Mesodermal cell (in vitro differentiated cells): ENCODE data around the gene ALK.

Experiments used
- H3K27ac ChIP-seq: 2 replicates; pipeline ENCODE4 v1.7.0; 2013; ENCODE audit warnings: mild to moderate bottlenecking, low read depth, low read length, moderate library complexity; ENCODE audit not compliant: severe bottlenecking
- H3K36me3 ChIP-seq: 2 replicates; pipeline ENCODE4 v1.7.1; 2013; ENCODE audit warnings: mild to moderate bottlenecking, low read length, moderate library complexity; ENCODE audit not compliant: control insufficient read depth, insufficient read depth
- H3K4me1 ChIP-seq: one replicate; pipeline ENCODE4 v1.7.1; 2013; ENCODE audit warnings: mild to moderate bottlenecking, low read length; ENCODE audit not compliant: insufficient read depth, control insufficient read depth, poor library complexity, severe bottlenecking
- H3K4me3 ChIP-seq: 2 replicates; pipeline ENCODE4 v1.7.0; 2013; ENCODE audit warnings: low read length, control low read depth, mild to moderate bottlenecking; ENCODE audit not compliant: insufficient read depth, poor library complexity, severe bottlenecking; ENCODE audit errors: extremely low read depth
- H3K9me3 ChIP-seq: 2 replicates; pipeline ENCODE4 v1.7.1; 2013; ENCODE audit warnings: mild to moderate bottlenecking, low read length, moderate library complexity; ENCODE audit not compliant: control insufficient read depth
- WGBS, 2 experiments: methylation state at CpG; one replicate each; pipeline ENCODE4 v1.1.5; 2013; ENCODE audit warnings: missing lambda C conversion rate in 2 of 2; ENCODE audit not compliant: insufficient coverage in 2 of 2; 5-methylcytosine and 5-hydroxymethylcytosine counted together

The ALK gene

DNA sequence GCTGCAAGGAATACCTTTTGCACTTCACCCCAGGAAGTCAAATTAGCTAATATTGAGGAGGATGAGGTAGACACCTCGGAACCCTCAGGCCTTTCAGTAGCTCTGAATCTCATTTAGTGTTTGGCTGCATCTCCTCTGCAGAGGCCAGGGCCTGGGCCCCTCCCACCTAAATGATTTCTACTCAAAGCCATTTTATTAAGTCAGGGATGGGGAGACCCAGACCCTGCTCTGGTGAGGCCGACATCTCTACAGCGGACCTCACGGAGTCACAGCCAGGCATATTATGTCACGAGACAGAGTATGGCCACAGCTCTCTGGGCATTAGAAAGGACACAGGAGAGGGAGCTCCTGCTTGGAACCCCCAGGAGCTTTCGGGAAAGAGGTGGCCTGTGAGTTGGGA is 305.5 kb downstream of the ALK start:
- 82 to 95% methylated on average over 4 to 5 of the region's 6 CpGs for WGBS, 2 experiments
- Histone ChIP-seq H3K4me3 (no peak overlapping the region), H3K9me3 (no peaks in the 10 kb centered on the region), H3K27ac (peak overlapping the region; percentile 4), H3K36me3 (no peaks in the 10 kb centered on the region), H3K4me1 (peaks cover 4% of the 10 kb centered on the region)

DNA sequence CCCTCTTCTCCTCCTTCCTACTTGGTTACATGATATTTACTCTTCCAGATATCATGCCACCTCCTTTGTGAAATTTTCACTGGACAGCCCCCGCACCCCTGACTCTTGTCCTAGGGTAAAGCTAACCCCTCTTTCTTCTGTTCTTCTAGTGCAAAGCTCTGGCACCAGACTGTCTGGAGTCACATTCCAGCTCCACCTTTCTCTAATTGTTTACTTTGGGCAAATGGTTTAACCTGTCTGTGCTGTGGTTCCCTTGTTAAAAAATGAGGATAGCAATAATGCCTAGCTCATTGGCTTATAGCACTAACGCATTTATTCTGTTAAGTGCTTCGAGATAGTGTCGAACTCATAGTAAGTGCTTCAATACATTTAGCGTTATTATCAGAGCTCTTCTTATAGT is 306.2 kb downstream of the ALK start:
- no peaks in the 10 kb centered on the region for H3K36me3 ChIP-seq
- H3K4me3 ChIP-seq = no peak overlapping the region
- peaks cover 4% of the 10 kb centered on the region for H3K4me1 ChIP-seq
- 96 to 100% methylated on average over 2 of the region's 5 CpGs for WGBS, 2 experiments
- no peaks in the 10 kb centered on the region for H3K9me3 ChIP-seq
- H3K27ac ChIP-seq = no peak overlapping the region

DNA sequence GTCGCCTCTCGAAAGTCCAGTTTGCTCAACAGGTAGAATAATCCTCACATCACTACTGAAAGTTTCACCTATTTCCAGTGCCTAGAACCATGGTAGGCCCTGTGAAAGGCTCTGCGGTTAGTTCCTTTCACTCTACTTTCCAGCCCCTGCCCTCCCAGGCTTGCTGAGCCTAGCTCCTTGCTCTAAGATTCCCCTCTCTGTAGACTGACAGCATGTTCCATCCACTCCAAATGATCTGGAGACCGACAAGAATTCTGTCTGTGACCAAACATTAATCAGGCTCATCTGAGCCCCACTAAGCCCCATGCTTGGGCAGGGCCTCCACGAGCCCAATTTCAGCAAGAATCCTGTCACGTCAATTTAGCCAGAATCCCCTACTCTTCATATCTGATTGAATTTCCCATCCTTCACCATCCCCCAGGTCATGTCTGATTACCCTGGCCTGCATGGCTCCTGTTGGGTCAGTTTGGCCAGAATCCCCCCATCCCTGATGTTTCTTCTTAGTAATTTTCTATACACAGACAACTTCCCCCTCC is 307.0 kb downstream of the ALK start:
- no peaks in the 10 kb centered on the region for H3K36me3 ChIP-seq
- H3K4me3 ChIP-seq = no peak overlapping the region
- H3K27ac ChIP-seq = no peak overlapping the region
- WGBS, 2 experiments = 69 to 93% methylated on average over 3 to 6 of the region's 6 CpGs
- no peaks in the 10 kb centered on the region for H3K9me3 ChIP-seq
- peaks cover 4% of the 10 kb centered on the region for H3K4me1 ChIP-seq

DNA sequence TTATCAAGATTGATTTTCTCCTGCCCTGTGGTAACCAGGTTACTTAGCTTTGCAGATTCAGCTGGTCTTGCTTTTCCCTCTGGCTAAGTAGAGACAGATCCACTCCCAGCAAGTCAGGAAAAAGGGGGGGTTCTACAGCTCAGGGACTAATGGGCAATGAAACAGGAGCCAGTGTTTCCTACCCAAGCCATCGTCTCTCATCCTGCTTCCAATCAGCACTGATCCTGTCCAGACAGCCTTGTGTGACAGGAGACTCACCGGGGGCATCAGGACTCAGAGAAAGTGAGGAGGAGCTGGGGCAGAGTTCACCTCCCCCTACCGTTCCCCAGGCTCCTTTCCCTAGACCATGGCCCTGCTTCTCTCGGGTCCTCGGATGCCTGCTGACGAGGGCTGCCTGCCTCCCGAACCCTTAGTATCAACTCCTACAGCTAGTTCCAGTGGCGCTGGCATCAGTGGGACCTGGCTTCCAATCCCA is 307.6 kb downstream of the ALK start:
- no peaks in the 10 kb centered on the region for H3K9me3 ChIP-seq
- no peak overlapping the region for H3K27ac ChIP-seq
- peaks cover 4% of the 10 kb centered on the region for H3K4me1 ChIP-seq
- WGBS, 2 experiments = 78 to 95% methylated on average over 4 to 7 of the region's 8 CpGs
- H3K36me3 ChIP-seq = no peaks in the 10 kb centered on the region
- no peak overlapping the region for H3K4me3 ChIP-seq

DNA sequence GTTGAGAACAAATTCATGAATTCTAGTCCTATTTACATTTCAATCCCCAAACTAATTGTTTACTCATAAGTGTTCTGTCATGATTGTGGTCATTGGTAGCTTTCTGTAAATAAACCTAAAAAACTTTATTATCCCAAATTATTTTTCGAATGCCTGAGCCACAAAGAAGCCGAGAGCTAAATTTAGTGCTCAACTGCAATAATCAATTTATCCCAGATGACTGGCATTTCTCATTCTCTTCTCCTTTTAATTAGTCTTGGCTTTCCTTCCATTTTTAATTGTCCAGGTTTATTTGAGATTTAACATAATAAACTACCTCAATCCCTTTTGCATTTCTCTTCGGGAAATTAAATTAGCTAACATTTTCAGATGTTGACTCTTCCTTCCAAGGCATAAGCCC is 308.3 kb downstream of the ALK start:
- H3K36me3 ChIP-seq = no peaks in the 10 kb centered on the region
- no peak overlapping the region for H3K4me3 ChIP-seq
- H3K27ac ChIP-seq = no peak overlapping the region
- H3K4me1 ChIP-seq = peaks cover 4% of the 10 kb centered on the region
- no peaks in the 10 kb centered on the region for H3K9me3 ChIP-seq
- 89 to 95% methylated on average over 3 of the region's 3 CpGs for WGBS, 2 experiments

DNA sequence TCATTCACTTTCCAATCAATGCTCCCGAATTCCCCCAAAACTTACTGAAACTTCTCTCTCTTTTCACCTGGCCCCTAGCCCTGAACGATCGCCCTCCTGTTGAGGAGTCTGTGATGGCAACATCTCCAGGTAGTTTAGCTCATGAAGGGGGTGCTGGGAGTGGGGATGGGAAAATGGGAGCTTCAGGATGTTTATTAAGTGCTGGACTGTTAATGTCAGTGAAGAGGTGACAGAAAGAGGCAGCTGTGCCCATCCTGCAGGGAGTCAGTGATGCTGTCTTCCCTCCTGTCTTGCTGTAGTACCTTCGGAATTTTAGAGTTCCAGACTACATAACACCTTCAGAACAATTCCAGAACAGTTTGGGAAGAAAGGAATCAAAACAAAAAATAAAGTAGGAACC is 308.8 kb downstream of the ALK start:
- Histone ChIP-seq H3K9me3 (no peaks in the 10 kb centered on the region), H3K36me3 (no peaks in the 10 kb centered on the region), H3K4me3 (no peak overlapping the region), H3K4me1 (peaks cover 4% of the 10 kb centered on the region), H3K27ac (no peak overlapping the region)
- WGBS, 2 experiments = 90% methylated on average over 2 of the region's 4 CpGs; no CpG with 5 or more reads in 1 of the 2 experiments

DNA sequence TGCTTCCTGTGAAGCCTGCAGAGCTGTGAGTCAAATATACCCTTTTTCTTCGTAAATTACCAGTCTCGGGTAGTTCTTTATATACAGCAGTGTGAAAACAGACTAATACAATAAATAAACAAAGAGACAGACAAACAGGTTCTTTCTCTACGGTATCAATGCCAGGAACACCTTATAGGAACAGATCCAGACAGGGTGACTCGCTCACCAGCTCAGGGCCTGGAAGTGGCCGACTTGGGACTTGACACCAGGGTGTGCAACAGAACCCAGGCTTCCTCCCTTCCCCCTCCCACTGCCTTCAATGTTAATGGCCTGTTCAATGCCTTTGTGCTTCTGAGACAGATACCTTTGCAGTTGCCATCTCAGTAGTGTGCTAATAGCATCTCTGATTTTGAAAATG is 309.5 kb downstream of the ALK start:
- no peak overlapping the region for H3K27ac ChIP-seq
- no peak overlapping the region for H3K4me3 ChIP-seq
- no peaks in the 10 kb centered on the region for H3K36me3 ChIP-seq
- peaks cover 2% of the 10 kb centered on the region for H3K4me1 ChIP-seq
- 92 to 96% methylated on average over 3 to 4 of the region's 5 CpGs for WGBS, 2 experiments
- H3K9me3 ChIP-seq = no peaks in the 10 kb centered on the region

DNA sequence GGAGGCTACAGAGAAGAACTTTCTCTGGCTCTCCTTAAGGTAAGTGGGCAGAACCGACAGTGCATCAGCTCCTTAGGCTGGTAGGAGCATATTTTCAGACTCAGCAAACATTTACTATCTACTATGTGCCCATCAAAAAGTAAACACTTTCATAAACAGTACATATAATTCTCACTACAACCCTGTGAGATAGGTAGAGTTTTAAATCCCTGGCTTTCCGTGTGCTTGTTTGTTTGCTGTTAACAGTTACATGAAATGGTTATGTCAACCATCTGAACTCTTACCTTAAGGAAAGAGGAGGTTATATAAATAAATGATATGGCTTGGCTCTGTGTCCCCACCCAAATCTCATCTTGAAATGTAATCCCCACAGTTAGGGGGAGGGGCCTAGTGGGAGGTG is 310.1 kb downstream of the ALK start:
- H3K27ac ChIP-seq = no peak overlapping the region

DNA sequence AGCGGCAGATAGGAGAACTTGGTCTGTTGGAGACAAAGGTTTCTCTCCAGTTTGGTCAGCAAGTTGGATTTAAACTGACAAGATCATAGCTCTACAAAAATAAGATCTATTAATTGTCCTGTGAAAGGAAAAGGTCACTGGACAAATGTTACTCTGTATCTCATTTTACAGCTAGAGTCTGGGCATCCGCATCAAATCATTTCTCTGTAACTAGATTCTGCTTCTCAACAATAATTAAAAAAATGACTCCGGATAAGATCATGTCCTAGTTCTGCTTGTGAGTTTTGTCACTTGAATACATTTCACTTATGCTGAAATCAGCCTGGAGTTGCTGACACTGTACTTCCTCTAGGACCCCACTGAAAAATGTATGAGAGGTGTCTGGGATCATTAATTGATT is 310.8 kb downstream of the ALK start:
- peaks cover 12% of the 10 kb centered on the region for H3K4me1 ChIP-seq

More for the DNA sequence above, 310.1 kb downstream of the ALK start:
- WGBS, 2 experiments = no CpG with 5 or more reads among the region's 2 CpGs
- Histone ChIP-seq H3K4me3 (no peak overlapping the region), H3K9me3 (no peaks in the 10 kb centered on the region), H3K4me1 (peaks cover 5% of the 10 kb centered on the region), H3K36me3 (no peaks in the 10 kb centered on the region)

DNA sequence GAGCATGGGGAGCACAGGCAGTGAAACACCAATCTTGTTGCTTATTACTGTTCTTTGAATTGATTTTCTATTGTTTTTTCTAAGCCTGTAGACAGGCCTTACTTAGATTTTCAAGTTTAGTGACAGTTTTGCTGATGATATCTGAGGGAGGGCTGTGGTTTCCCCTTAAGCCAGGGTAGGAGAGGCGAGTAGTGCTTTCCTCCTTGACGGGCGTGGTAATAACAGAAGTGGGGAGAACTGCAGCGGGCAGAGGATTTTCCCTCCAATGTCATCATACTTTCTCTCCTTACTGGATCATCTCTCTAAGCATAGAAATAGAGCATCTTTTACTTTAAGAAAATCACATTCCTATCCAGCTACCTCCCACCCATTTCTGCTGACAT is 314.4 kb downstream of the ALK start:
- WGBS, 2 experiments = 96 to 100% methylated on average over 2 to 4 of the region's 4 CpGs
- H3K9me3 ChIP-seq = no peaks in the 10 kb centered on the region
- peaks cover 14% of the 10 kb centered on the region for H3K4me1 ChIP-seq
- H3K4me3 ChIP-seq = no peak overlapping the region
- no peak overlapping the region for H3K27ac ChIP-seq
- no peaks in the 10 kb centered on the region for H3K36me3 ChIP-seq

More for the DNA sequence above, 310.8 kb downstream of the ALK start:
- Histone ChIP-seq H3K9me3 (no peaks in the 10 kb centered on the region), H3K36me3 (no peaks in the 10 kb centered on the region), H3K27ac (no peak overlapping the region), H3K4me3 (no peak overlapping the region)
- WGBS, 2 experiments = 100% methylated on average over 1 to 2 of the region's 3 CpGs

DNA sequence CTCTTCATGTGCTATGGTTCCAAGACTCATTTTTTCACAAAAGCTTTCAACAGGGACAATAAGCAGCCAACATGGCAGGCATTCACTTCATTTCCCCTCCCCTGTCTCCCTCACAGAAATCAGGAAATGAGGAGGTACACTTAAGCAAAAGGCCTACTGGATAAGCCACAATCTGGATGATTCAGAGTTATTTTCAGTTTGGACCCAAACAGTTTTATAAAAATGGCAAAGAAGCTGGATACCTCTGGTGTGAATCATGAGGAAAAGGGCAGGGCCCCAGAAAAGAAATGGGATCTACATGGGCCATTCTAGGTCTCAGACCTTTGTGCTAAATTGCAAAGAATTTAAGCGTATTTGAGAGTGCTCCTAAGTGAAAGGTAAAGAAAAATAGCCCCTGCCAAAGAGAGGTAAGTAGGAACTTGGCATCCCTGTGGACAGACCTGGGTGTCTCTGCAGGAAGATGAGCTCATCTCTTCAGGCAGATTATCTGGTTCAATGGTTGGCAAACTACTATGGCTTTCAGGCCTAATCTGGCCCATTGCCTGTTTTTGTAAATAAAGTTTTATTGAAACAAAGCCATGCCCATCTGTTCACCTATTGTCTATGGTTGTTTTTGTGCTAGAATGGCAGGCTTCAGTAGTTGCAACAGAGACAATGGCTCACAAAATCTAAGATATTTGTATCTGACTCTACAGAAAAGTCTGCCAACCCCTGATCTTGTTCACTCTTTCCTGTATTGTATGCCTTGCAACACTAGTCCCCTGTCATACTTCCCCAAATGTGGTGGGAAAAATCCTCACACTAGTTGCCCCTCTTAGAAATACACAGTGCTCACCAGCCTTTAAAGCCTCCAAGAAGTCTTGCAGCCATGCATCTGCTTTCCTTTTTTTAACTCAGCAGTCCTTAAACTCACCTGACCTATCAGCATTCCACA is 315.0 kb downstream of the ALK start:
- WGBS, 2 experiments = 100% methylated on average over 1 of the region's 1 CpG
- H3K27ac ChIP-seq = peak overlapping the region; percentile 66

More for the DNA sequence above, 315.0 kb downstream of the ALK start:
- Histone ChIP-seq H3K4me1 (peaks cover 14% of the 10 kb centered on the region), H3K9me3 (no peaks in the 10 kb centered on the region), H3K4me3 (no peak overlapping the region), H3K36me3 (no peaks in the 10 kb centered on the region)
